SH-SY5Y (cell line): ENCODE results near the gene HS6ST1.

Experiments used
- GATA2 ChIP-seq: IDR thresholded peaks from 2 replicates; pipeline ENCODE4 v1.6.1; 2011; ENCODE audit warnings: mild to moderate bottlenecking, low read depth, low read length
- GATA3 ChIP-seq: IDR thresholded peaks from 2 replicates; pipeline ENCODE4 v1.6.1; 2011; ENCODE audit warnings: low read depth, mild to moderate bottlenecking, low read length, moderate library complexity

HS6ST1 gene

DNA sequence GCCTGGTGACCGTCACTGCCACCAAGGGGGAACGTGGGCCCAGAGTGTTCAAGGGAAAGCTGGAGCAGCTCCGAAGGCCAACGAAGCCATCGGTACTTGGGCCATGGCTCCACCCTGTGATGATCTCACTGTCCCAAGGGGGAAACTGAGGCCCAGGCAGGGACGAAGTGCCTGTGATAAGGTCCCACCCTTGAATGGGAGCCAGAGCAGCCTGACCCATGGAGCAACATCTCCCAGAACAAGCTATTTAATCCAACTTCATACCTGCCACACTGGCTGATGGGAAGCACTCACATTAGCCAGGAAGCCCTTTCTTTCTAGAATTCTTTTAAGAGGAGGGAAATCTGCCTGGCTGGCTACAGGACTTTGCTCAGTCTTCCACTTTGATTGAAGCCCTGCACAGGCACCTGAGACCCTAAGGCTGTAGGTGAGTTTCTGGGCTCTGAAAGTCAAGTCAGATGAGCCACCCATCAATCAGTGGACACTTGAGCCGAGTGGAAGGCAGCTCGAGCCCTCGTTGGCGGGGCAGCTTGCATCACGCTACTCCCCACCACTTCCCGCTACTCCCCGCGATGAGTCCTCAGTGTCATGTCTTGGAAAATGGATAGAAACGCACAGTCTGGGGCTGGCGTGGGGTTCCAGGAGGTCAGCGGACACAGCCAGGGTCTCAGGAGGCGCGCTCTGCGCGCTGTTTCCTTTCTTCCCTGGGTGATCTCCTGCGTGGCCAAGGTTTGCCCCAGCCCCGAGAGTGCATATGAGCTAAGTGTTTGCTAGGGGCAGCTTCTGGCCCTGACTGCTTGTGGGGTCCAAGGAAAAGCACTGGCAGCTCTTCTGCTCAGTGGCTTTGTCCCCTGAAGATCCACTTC lies 2.5 kb upstream of the HS6ST1 start:
- TF ChIP-seq GATA3 (no peak), GATA2 (no peak)

GRCh38 chr2:128320192-128320905 lies 1.7 kb upstream of the HS6ST1 start:
- TF ChIP-seq GATA3 = no peak
- TF ChIP-seq GATA2 = no peak

DNA sequence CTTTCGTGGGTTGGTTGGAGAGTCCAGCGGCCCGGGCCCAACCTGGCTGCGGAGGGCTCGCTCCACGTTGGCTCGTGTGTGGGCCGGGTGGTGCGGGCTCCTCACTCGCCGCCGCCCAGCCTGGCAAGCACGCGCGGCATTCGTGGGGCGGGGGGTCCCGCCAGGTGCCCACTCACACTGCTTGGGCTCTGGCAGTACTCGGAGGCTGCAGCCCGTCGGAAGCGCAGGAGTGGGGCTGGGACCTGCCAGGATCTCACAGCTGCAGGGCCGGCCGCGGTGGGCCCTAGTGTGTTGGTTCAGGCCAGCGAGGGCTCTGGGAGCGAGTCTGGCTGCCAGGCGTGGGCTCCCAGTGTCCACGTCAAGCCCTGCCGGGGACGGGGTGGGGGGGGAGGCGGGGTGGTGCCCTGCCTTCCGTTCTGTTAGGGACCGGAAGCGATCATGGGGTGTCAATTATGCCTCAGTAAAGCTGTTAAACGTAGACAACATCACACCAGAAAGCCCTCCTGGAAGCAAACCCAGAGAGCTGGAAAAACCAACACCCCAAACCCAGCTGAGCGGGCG lies 1.0 kb upstream of the HS6ST1 start:
- TF ChIP-seq GATA2 = no peak
- no peak for TF ChIP-seq GATA3

DNA sequence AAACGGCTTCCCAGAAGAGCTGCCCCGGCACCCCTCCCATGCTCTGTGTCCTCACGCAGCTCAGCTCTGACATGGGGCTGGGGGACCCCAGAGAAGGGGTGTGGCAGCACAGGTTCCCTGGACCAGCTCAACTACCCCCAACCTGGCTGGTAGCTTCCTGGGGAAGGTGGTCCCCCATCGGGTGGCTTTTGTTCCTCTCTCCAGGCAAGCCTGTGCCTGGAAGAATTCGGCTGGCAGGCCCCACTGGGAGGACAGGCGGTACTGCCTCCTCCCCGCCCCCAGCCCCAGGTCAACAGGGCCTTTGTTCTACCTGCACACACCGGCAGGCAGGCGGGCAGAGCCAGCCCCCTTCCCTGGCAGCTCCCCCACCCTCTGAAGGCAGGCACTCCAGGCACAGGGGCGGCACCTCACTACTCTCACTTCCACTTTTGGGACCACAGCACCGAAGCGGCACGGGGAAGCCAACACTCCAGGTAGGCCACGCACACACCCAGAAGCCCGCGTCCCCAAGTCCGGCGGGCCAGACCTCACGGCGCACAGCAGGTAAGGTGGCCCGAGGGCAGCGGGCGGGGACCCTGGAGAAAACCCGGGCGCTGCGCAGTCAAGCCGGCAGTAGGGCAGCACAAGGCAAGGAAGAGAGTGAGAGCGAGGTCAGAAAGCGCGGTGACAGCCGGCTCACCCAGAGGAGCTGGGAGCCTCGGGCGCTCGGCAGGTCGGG lies 1.3 kb downstream of the HS6ST1 start:
- TF ChIP-seq GATA2 (no peak), GATA3 (no peak)

- TF ChIP-seq GATA3 (no peak), GATA2 (no peak)
These were observed 1.9 kb downstream of the HS6ST1 start for GRCh38 chr2:128316777-128317180.

GRCh38 chr2:128315829-128316776 lies 2.6 kb downstream of the HS6ST1 start:
- TF ChIP-seq GATA3 (no peak), GATA2 (no peak)

DNA sequence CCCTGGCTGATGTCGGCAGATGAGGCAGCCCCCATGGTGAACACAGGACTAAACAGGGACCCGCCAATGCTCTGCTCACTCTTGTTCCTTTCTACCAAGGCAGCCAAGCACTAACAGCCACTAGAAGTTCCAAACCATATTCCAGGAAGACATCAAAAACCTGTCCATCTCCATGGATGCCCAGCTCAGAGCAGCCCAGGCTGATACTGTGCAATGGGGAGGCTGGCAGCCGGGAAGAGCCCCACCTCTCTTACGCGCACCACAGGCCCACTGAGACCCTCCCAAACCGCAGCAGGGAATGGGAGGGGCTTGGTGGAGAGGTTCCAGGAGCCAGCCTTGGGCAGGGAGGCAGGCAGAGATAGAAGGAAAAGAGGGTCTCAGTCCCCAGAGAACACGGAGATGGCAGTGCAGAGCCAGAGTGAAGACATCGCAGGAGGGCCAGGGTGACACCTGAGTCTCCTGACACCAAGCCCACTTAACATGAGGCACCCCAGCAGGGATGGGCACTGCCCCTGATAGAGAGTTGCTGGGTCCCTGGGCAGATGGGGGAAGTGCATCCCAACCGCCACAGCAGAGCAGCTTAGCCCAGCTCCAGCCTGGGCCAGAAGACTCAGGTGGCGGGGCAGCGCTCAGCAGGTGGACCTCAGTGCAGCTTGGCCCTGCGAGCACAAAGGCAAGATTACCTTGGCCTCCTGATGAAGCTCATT lies 3.4 kb downstream of the HS6ST1 start:
- TF ChIP-seq GATA2 (no peak), GATA3 (no peak)

DNA sequence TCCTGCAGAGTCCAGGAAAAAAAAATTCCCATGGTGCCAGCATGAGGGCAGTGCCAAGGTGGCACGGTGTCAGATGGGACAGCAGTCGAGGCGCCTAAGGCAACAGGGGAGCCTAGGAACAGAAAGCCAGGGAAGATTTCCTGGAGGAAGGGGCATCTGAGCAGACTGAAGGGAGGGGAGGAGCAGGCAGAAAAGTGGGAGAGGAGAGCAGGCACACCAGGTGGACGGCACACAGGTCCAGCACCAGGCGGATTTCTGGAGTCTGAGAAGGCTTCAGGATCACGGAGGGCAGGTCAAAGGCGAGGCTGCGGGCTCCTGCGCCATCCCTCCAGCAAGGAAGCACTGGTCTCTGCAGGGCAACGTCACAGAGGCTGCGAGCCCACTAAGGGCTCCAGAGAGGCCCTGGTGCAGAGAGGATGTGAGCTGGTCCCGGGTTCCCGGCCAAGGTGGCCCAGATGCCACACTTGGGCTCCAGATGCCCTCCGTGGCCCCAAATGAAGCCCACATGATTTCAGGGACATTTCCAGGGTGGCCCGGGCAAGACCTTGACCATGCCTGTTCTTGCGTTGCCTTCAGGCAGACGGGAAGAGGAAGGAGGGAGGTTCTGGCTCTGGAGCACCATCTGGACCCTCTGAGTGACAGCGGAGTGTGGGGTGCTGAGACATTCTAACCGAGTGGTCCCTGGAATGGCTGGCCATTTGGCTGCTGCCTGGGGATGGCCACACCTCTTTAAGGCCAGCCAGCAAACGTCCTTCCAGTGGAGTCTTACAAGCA lies 4.1 kb downstream of the HS6ST1 start:
- no peak for TF ChIP-seq GATA3
- no peak for TF ChIP-seq GATA2

GRCh38 chr2:128313931-128314347 lies 4.7 kb downstream of the HS6ST1 start:
- no peak for TF ChIP-seq GATA2
- no peak for TF ChIP-seq GATA3

DNA sequence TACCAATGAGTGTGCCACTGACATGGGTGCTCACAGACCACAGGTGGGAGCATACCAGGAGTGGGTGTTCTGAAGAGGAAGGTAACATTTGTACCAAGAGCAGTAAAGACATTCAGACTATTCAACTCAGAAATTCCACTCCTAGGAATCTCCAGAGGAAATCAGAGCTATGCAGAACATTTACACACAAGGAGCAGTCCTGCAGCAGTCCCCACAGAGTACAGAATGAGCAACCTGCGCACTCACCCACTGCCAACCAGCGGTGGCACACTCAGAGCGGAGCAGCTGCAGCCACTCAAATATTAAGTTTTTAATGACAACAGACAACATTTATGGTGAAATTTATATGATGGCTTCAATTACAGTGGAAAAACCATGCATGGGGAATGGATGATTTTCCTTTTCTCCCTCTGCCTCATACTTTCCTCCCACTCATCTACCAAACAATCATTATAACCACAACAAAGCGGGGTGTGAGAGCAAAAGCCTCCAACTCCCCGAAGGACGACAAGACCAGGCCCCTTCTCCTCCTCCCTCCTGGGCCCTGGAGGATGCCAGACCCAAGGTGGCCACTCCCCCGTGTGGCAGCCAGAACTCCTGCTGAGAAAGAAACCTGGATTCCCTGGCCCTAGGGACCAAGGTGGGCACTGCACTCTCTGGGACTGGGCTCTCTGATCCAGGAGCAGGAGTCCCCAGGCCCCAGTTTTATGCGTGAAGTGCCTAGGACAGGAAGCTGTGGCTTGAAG lies 5.4 kb downstream of the HS6ST1 start:
- TF ChIP-seq GATA3 (no peak), GATA2 (no peak)

GRCh38 chr2:128312411-128312810 lies 6.3 kb downstream of the HS6ST1 start:
- TF ChIP-seq GATA3 (no peak), GATA2 (no peak)
